HG03354 (cell line): ENCODE results near the gene ELAVL2.

ENCODE experiments used
- ATAC-seq: cut with Tn5 transposase; IDR thresholded peaks from one replicate; pipeline ENCODE4 v1.9.1; 2021; ENCODE audit warnings: mild to moderate bottlenecking; ENCODE audit not compliant: unreplicated experiment, poor library complexity, severe bottlenecking

ELAVL2 gene

GRCh38 chr9:23677446-23677845 lies 148.6 kb downstream of the ELAVL2 start:
- ATAC-seq: no peak

GRCh38 chr9:23674016-23674585 lies 151.9 kb downstream of the ELAVL2 start:
- no peak for ATAC-seq

- ATAC-seq: no peak
These were observed 153.9 kb downstream of the ELAVL2 start for GRCh38 chr9:23672151-23672550.

- ATAC-seq: no peak
These were observed 156.3 kb downstream of the ELAVL2 start for GRCh38 chr9:23669776-23670175.

- ATAC-seq: no peak
These were observed 160.4 kb downstream of the ELAVL2 start for GRCh38 chr9:23665635-23666034.

GRCh38 chr9:23665051-23665450 lies 161.0 kb downstream of the ELAVL2 start:
- no peak for ATAC-seq

- no peak for ATAC-seq
These were observed 162.1 kb downstream of the ELAVL2 start for GRCh38 chr9:23663946-23664345.

GRCh38 chr9:23663536-23663935 lies 162.5 kb downstream of the ELAVL2 start:
- no peak for ATAC-seq

GRCh38 chr9:23663125-23663524 lies 162.9 kb downstream of the ELAVL2 start:
- ATAC-seq: no peak

- ATAC-seq: no peak
These were observed 163.7 kb downstream of the ELAVL2 start for GRCh38 chr9:23662320-23662719.

GRCh38 chr9:23659346-23660006 lies 166.6 kb downstream of the ELAVL2 start:
- ATAC-seq: no peak

GRCh38 chr9:23658376-23659258 lies 167.4 kb downstream of the ELAVL2 start:
- ATAC-seq: no peak

- no peak for ATAC-seq
These were observed 175.0 kb downstream of the ELAVL2 start for GRCh38 chr9:23651051-23651450.

- no peak for ATAC-seq
These were observed 177.4 kb downstream of the ELAVL2 start for GRCh38 chr9:23648651-23649050.

- ATAC-seq: no peak
These were observed 181.1 kb downstream of the ELAVL2 start for GRCh38 chr9:23644896-23645295.

- no peak for ATAC-seq
These were observed 181.7 kb downstream of the ELAVL2 start for GRCh38 chr9:23644326-23644725.

- ATAC-seq: no peak
These were observed 182.3 kb downstream of the ELAVL2 start for GRCh38 chr9:23643656-23644258.
